Erythroblast (primary cell): ENCODE measurements around the gene SLC12A5.

ENCODE experiments used
- GATA1 ChIP-seq: IDR thresholded peaks from 2 replicates; pipeline ENCODE4 v1.6.1; 2011; ENCODE audit warnings: low read depth, mild to moderate bottlenecking, control low read depth, low read length, moderate library complexity
- POLR2A ChIP-seq: IDR thresholded peaks from 2 replicates; pipeline ENCODE4 v1.6.1; 2011; ENCODE audit warnings: mild to moderate bottlenecking, low read length

GRCh38 chr20:46063151-46063550, 34.1 kb downstream of the SLC12A5 start:
- TF ChIP-seq GATA1: no peak
- no peak for TF ChIP-seq POLR2A
